Activated T-cell treated with anti-CD3 and anti-CD28 coated beads, Interleukin-2, amount 50 U/mL, for 24 hours (primary cell): ENCODE data around the gene SCN2B.

Source experiments
- DNase-seq: peaks from one replicate; pipeline ENCODE4 v3.0.0-alpha.2; 2020
- H3K27ac Mint-ChIP-seq: 2 replicates; pipeline ENCODE4 v1.8.0; 2020; ENCODE audit warnings: mild to moderate bottlenecking, mixed read lengths
- H3K27me3 Mint-ChIP-seq: 2 replicates; pipeline ENCODE4 v1.8.0; 2020; ENCODE audit warnings: mixed read lengths
- H3K36me3 Mint-ChIP-seq: 2 replicates; pipeline ENCODE4 v1.8.0; 2020; ENCODE audit warnings: low read depth, mixed read lengths
- H3K4me1 Mint-ChIP-seq: 2 replicates; pipeline ENCODE4 v1.8.0; 2020; ENCODE audit warnings: low read depth, mixed read lengths
- H3K4me3 Mint-ChIP-seq: 2 replicates; pipeline ENCODE4 v1.8.0; 2020; ENCODE audit warnings: mild to moderate bottlenecking, moderate library complexity, mixed read lengths
- H3K9me3 Mint-ChIP-seq: 2 replicates; pipeline ENCODE4 v1.8.0; 2020; ENCODE audit warnings: mixed read lengths

SCN2B gene

GRCh38 chr11:118156531-118157185 lies 19.8 kb downstream of the SCN2B start:
- no peak overlapping the region for H3K27ac Mint-ChIP-seq
- H3K4me3 Mint-ChIP-seq = no peak overlapping the region
- H3K36me3 Mint-ChIP-seq = no peaks in the 10 kb centered on the region
- H3K4me1 Mint-ChIP-seq = peaks cover 12% of the 10 kb centered on the region
- H3K27me3 Mint-ChIP-seq = peaks cover 74% of the 10 kb centered on the region
- no peaks in the 10 kb centered on the region for H3K9me3 Mint-ChIP-seq
- DNase-seq = no peak

GRCh38 chr11:118155776-118156530 lies 20.5 kb downstream of the SCN2B start:
- Mint-ChIP-seq H3K27me3 (peaks cover 81% of the 10 kb centered on the region), H3K9me3 (no peaks in the 10 kb centered on the region), H3K27ac (no peak overlapping the region), H3K4me3 (no peak overlapping the region), H3K36me3 (no peaks in the 10 kb centered on the region), H3K4me1 (peaks cover 12% of the 10 kb centered on the region)
- DNase-seq = no peak

GRCh38 chr11:118154641-118155040 lies 21.8 kb downstream of the SCN2B start:
- no peak overlapping the region for H3K4me3 Mint-ChIP-seq
- no peaks in the 10 kb centered on the region for H3K36me3 Mint-ChIP-seq
- H3K4me1 Mint-ChIP-seq = peaks cover 12% of the 10 kb centered on the region
- H3K27ac Mint-ChIP-seq = no peak overlapping the region
- peaks cover 88% of the 10 kb centered on the region for H3K27me3 Mint-ChIP-seq
- no peak for DNase-seq
- no peaks in the 10 kb centered on the region for H3K9me3 Mint-ChIP-seq

- Mint-ChIP-seq H3K4me1 (peaks cover 12% of the 10 kb centered on the region), H3K9me3 (no peaks in the 10 kb centered on the region), H3K27ac (no peak overlapping the region), H3K27me3 (peaks cover 83% of the 10 kb centered on the region), H3K36me3 (no peaks in the 10 kb centered on the region), H3K4me3 (peak overlapping the region; percentile 47)
- DNase-seq = no peak
These were observed 22.5 kb downstream of the SCN2B start for GRCh38 chr11:118153976-118154375.

GRCh38 chr11:118153516-118153915 lies 22.9 kb downstream of the SCN2B start:
- Mint-ChIP-seq H3K4me3 (peak overlapping the region; percentile 47), H3K27me3 (peaks cover 82% of the 10 kb centered on the region), H3K4me1 (peaks cover 12% of the 10 kb centered on the region), H3K9me3 (no peaks in the 10 kb centered on the region), H3K27ac (no peak overlapping the region), H3K36me3 (no peaks in the 10 kb centered on the region)
- DNase-seq = no peak

- DNase-seq = no peak
- no peak within 1 kb of the TSS for H3K27ac Mint-ChIP-seq
- peaks cover 12% of the 10 kb centered on the region for H3K4me1 Mint-ChIP-seq
- peaks cover 75% of the 10 kb centered on the region for H3K27me3 Mint-ChIP-seq
- no peaks in the 10 kb centered on the region for H3K9me3 Mint-ChIP-seq
- H3K36me3 Mint-ChIP-seq = no peaks in the 10 kb centered on the region
- peak within 1 kb of the TSS; percentile 56 for H3K4me3 Mint-ChIP-seq
These were observed 23.6 kb downstream of the SCN2B start, which contains the start of gene SCN4B for GRCh38 chr11:118152552-118153471. TSS of gene SCN4B (minus strand) at chr11:118152823. CDS start at chr11:118152673, 150 bp downstream.

GRCh38 chr11:118152020-118152551 lies 24.4 kb downstream of the SCN2B start:
- Mint-ChIP-seq H3K27ac (no peak overlapping the region), H3K27me3 (peaks cover 72% of the 10 kb centered on the region), H3K4me3 (peak overlapping the region; percentile 41)

GRCh38 chr11:118151431-118151830 lies 25.0 kb downstream of the SCN2B start:
- Mint-ChIP-seq H3K4me1 (peaks cover 8% of the 10 kb centered on the region), H3K36me3 (no peaks in the 10 kb centered on the region), H3K27ac (no peak overlapping the region), H3K9me3 (no peaks in the 10 kb centered on the region), H3K27me3 (peaks cover 68% of the 10 kb centered on the region), H3K4me3 (no peak overlapping the region)
- DNase-seq = no peak

More at GRCh38 chr11:118152020-118152551, 24.4 kb downstream of the SCN2B start:
- H3K9me3 Mint-ChIP-seq = no peaks in the 10 kb centered on the region
- DNase-seq = no peak
- H3K36me3 Mint-ChIP-seq = no peaks in the 10 kb centered on the region
- peaks cover 11% of the 10 kb centered on the region for H3K4me1 Mint-ChIP-seq

- Mint-ChIP-seq H3K36me3 (no peaks in the 10 kb centered on the region), H3K4me3 (no peak overlapping the region), H3K27me3 (peaks cover 58% of the 10 kb centered on the region), H3K9me3 (no peaks in the 10 kb centered on the region), H3K4me1 (peaks cover 9% of the 10 kb centered on the region), H3K27ac (no peak overlapping the region)
- DNase-seq = no peak
These were observed 26.9 kb downstream of the SCN2B start for GRCh38 chr11:118149493-118149892.

- no peak overlapping the region for H3K27ac Mint-ChIP-seq
- no peak for DNase-seq
- H3K9me3 Mint-ChIP-seq = no peaks in the 10 kb centered on the region
- no peak overlapping the region for H3K4me3 Mint-ChIP-seq
- H3K36me3 Mint-ChIP-seq = no peaks in the 10 kb centered on the region
- H3K27me3 Mint-ChIP-seq = peaks cover 58% of the 10 kb centered on the region
- peaks cover 8% of the 10 kb centered on the region for H3K4me1 Mint-ChIP-seq
These were observed 27.6 kb downstream of the SCN2B start for GRCh38 chr11:118148856-118149255.

GRCh38 chr11:118148240-118148639 lies 28.2 kb downstream of the SCN2B start:
- Mint-ChIP-seq H3K9me3 (no peaks in the 10 kb centered on the region), H3K27me3 (peaks cover 56% of the 10 kb centered on the region), H3K36me3 (no peaks in the 10 kb centered on the region), H3K27ac (no peak overlapping the region), H3K4me1 (peaks cover 4% of the 10 kb centered on the region), H3K4me3 (no peak overlapping the region)
- DNase-seq = no peak

- peaks cover 8% of the 10 kb centered on the region for H3K4me1 Mint-ChIP-seq
- no peak for DNase-seq
- H3K4me3 Mint-ChIP-seq = no peak overlapping the region
- no peak overlapping the region for H3K27ac Mint-ChIP-seq
- H3K27me3 Mint-ChIP-seq = peaks cover 58% of the 10 kb centered on the region
- no peaks in the 10 kb centered on the region for H3K9me3 Mint-ChIP-seq
- H3K36me3 Mint-ChIP-seq = no peaks in the 10 kb centered on the region
These were observed 28.9 kb downstream of the SCN2B start for GRCh38 chr11:118147502-118147901.

GRCh38 chr11:118146554-118146953 lies 29.9 kb downstream of the SCN2B start:
- peaks cover 58% of the 10 kb centered on the region for H3K27me3 Mint-ChIP-seq
- no peak overlapping the region for H3K27ac Mint-ChIP-seq

More at GRCh38 chr11:118146554-118146953, 29.9 kb downstream of the SCN2B start:
- H3K4me1 Mint-ChIP-seq = peaks cover 8% of the 10 kb centered on the region
- no peaks in the 10 kb centered on the region for H3K36me3 Mint-ChIP-seq
- H3K4me3 Mint-ChIP-seq = peak overlapping the region; percentile 76
- no peak for DNase-seq
- H3K9me3 Mint-ChIP-seq = no peaks in the 10 kb centered on the region
